Endothelial cell of umbilical vein (primary cell): ENCODE measurements around the gene TLR1. TPM values are rescaled to one million over a fixed set of nuclear protein-coding genes. Genes with fewer than 3 reads are reported as not detected.

Experiments used
- BruUV-seq: library from RNA; stranded (reverse); fragments of 400-500 nt; replicated peaks from 2 replicates; lab custom pipeline; 2021; lab: Mats Ljungman, UMichigan
- CTCF ChIA-PET: fragments of 300-600, 350-600 bp; sonication (Branson Sonifier 250); formaldehyde crosslinking; loops from one replicate; lab custom pipeline; 2021; ENCODE audit warnings: antibody characterized with exemption, inconsistent platforms; lab: Charles Lee
- POLR2A ChIA-PET: fragments of 300-600, 350-600 bp; sonication (Branson Sonifier 250); formaldehyde crosslinking; loops from one replicate; lab custom pipeline; 2021; ENCODE audit warnings: antibody characterized with exemption, inconsistent platforms; lab: Charles Lee
- DNase-seq: peaks from one replicate; pipeline ENCODE4 v3.0.0-alpha.2; 2011; ENCODE audit warnings: low read depth, low spot score
- FAIRE-seq: peaks from 2 replicates; lab custom pipeline; 2011; peaks lifted over from hg19 to GRCh38; lab: Jason Lieb, UNC
- H2AFZ ChIP-seq: 2 replicates; pipeline ENCODE4 v1.6.0; 2012; ENCODE audit warnings: low read depth, low read length, control low read depth, inconsistent platforms
- H3K27ac ChIP-seq: 2 replicates; pipeline ENCODE4 v1.5.1; 2011; ENCODE audit warnings: low read depth, mild to moderate bottlenecking, control low read depth, low read length, moderate library complexity; ENCODE audit not compliant: insufficient read depth
- H3K27me3 ChIP-seq, 2 experiments: 2 replicates each; pipeline versions ENCODE4 v1.6.0 to v1.6.1; 2011; ENCODE audit warnings: low read length in 2 of 2, mixed read lengths in 1 of 2; ENCODE audit not compliant: control insufficient read depth in 2 of 2, insufficient read depth in 2 of 2
- H3K36me3 ChIP-seq, 2 experiments: 2 replicates in 1 of 2; 3 replicates in 1 of 2; pipeline ENCODE4 v1.5.1; 2011; ENCODE audit warnings: low read length in 2 of 2, mild to moderate bottlenecking in 1 of 2, moderate library complexity in 1 of 2; ENCODE audit not compliant: control insufficient read depth in 2 of 2, insufficient read depth in 2 of 2; ENCODE audit errors: extremely low read depth in 1 of 2
- H3K4me1 ChIP-seq: 3 replicates; pipeline ENCODE4 v1.5.1; 2011; ENCODE audit warnings: mild to moderate bottlenecking, low read length; ENCODE audit not compliant: control insufficient read depth, insufficient read depth; ENCODE audit errors: extremely low read depth
- H3K4me2 ChIP-seq: 2 replicates; pipeline ENCODE4 v1.6.1; 2011; ENCODE audit warnings: low read length, control low read depth, mixed read lengths; ENCODE audit not compliant: insufficient read depth
- H3K4me3 ChIP-seq, 3 experiments: fragments of 200-600 bp in 1 of 3; sonication (generic), shearing (Covaris generic) in 1 of 3; replicated peaks in 1 of 3; 2 replicates each; pipeline ENCODE4 v1.5.1; 2011 to 2016; ENCODE audit warnings: control low read depth in 3 of 3, low read length in 3 of 3, mild to moderate bottlenecking in 2 of 3, inconsistent platforms in 1 of 3, low read depth in 1 of 3, moderate library complexity in 1 of 3; ENCODE audit not compliant: insufficient read depth in 1 of 3
- H3K79me2 ChIP-seq: 2 replicates; pipeline ENCODE4 v1.6.0; 2012; ENCODE audit warnings: low read length, inconsistent platforms; ENCODE audit not compliant: control insufficient read depth, insufficient read depth
- H3K9ac ChIP-seq: replicated peaks from 2 replicates; pipeline ENCODE3; 2011; ENCODE audit warnings: low read length, control low read depth; ENCODE audit not compliant: insufficient read depth; ENCODE audit errors: extremely low read depth
- H3K9me1 ChIP-seq: replicated peaks from 3 replicates; pipeline ENCODE4 v1.6.0; 2011; ENCODE audit warnings: mild to moderate bottlenecking, low read length; ENCODE audit not compliant: control insufficient read depth, insufficient read depth; ENCODE audit errors: extremely low read depth
- H3K9me3 ChIP-seq: replicated peaks from 2 replicates; pipeline ENCODE4 v1.5.1; 2012; ENCODE audit warnings: low read length, inconsistent platforms; ENCODE audit not compliant: control insufficient read depth, insufficient read depth
- H4K20me1 ChIP-seq: replicated peaks from 2 replicates; pipeline ENCODE3; 2011; ENCODE audit warnings: mild to moderate bottlenecking, low read length; ENCODE audit not compliant: control insufficient read depth, insufficient read depth; ENCODE audit errors: extremely low read depth
- EZH2 ChIP-seq: IDR thresholded peaks from 2 replicates; pipeline ENCODE4 v1.6.1; 2012; ENCODE audit warnings: borderline replicate concordance, low read depth, mild to moderate bottlenecking, moderate library complexity, low read length, inconsistent platforms; ENCODE audit not compliant: severe bottlenecking
- FOS ChIP-seq: IDR thresholded peaks from 2 replicates; pipeline ENCODE4 v1.6.1; 2011; ENCODE audit warnings: mild to moderate bottlenecking, low read length, moderate library complexity, borderline replicate concordance; ENCODE audit not compliant: insufficient read depth
- GATA2 ChIP-seq: IDR thresholded peaks from 2 replicates; pipeline ENCODE4 v1.7.0; 2011; ENCODE audit warnings: low read depth, mild to moderate bottlenecking, moderate library complexity, mixed read lengths, low read length; ENCODE audit not compliant: insufficient read length, insufficient read depth
- JUN ChIP-seq: IDR thresholded peaks from 2 replicates; pipeline ENCODE4 v1.6.1; 2011; ENCODE audit warnings: borderline replicate concordance, low read depth; ENCODE audit not compliant: insufficient read length, insufficient read depth
- MYC ChIP-seq: IDR thresholded peaks from one replicate; pipeline ENCODE4 v1.6.1; 2011; ENCODE audit warnings: mild to moderate bottlenecking, low read depth, low read length
- POLR2A ChIP-seq: IDR thresholded peaks from 2 replicates; pipeline ENCODE4 v1.6.1; 2012; ENCODE audit warnings: low read depth, mild to moderate bottlenecking, control low read depth, low read length
- POLR2AphosphoS5 ChIP-seq: IDR thresholded peaks from 2 replicates; pipeline ENCODE4 v1.6.1; 2012; ENCODE audit warnings: low read depth, mild to moderate bottlenecking, control low read depth, low read length, moderate library complexity; ENCODE audit not compliant: insufficient read depth
- dilution Hi-C: fragments of 300-500 bp; cut with MboI; formaldehyde crosslinking; loops from one replicate; pipeline ENCODE4 v1.15.0; 2019; ENCODE audit warnings: low sequenced_read_pairs; ENCODE audit not compliant: extremely low pct_ligation_motif_present
- intact Hi-C: fragments of 100-400 bp; cut with micrococcal nuclease; formaldehyde crosslinking; loops from one replicate; pipeline ENCODE4 v1.10.0; 2022
- polyA plus RNA-seq, 4 experiments: library from polyadenylated mRNA; depleted of rRNA in 3 of 4; stranded (reverse) in 3 of 4; unstranded in 1 of 4; fragments of >200 nt; gene quantifications; 2 replicates each; pipeline versions ENCODE4 v1.2.1 to v1.2.3, GENCODE V29; 2011 to 2012; ENCODE audit warnings: missing spikeins in 1 of 4
- total RNA-seq: library from RNA; stranded (reverse); gene quantifications from 2 replicates; pipeline ENCODE4 v1.2.3, GENCODE V29; 2021
- TF ChIP-seq, protein P1 (sequence below), 2 donors: IDR thresholded peaks; 1 replicate in 1 of 2; 2 replicates in 1 of 2; pipeline ENCODE4 v1.5.1; 2011; ENCODE audit warnings: low read length in 2 of 2, mild to moderate bottlenecking in 2 of 2, moderate library complexity in 2 of 2, control low read depth in 1 of 2, inconsistent platforms in 1 of 2, low read depth in 1 of 2; ENCODE audit not compliant: insufficient read depth in 1 of 2; ENCODE audit errors: extremely low read depth in 1 of 2
- TF ChIP-seq, protein P2 (sequence below): IDR thresholded peaks from 2 replicates; pipeline ENCODE4 v1.6.1; 2011; ENCODE audit not compliant: insufficient read depth, insufficient read length

The TLR1 gene
- total and polyA plus RNA-seq, 2 donors (not counting 3 experiments of a cell fraction or from before 2014, with no cell fraction given), result 0.81 to 2.7 TPM

DNA sequence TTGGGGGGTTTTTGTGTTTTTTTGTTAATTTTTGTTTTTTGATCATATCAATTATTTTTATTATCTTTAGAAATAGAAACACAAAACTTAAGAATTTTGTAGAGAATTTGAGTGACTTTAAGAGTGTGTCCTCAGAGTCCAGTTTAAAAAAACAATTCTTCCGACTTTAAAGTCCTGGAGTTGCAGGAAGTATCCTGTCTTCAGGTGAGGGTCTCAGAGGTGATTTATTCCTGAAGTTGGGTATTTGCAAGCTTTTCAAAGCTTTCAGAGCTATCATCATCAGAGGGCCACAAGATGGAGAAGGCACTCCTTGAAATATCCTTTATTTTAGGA, 44.8 kb downstream of the TLR1 start:
- Histone ChIP-seq H3K79me2 (no peaks in the 10 kb centered on the region), H4K20me1 (no peaks in the 10 kb centered on the region), H3K9me3 (no peaks in the 10 kb centered on the region), H3K9ac (no peak overlapping the region), H3K36me3 (no peaks in the 10 kb centered on the region), H3K27me3 (peaks cover 0 to 3% of the 10 kb centered on the region in 2 experiments), H3K4me1 (no peaks in the 10 kb centered on the region), H3K4me3 (no peak overlapping the region), H2AFZ (no peak overlapping the region), H3K27ac (no peak overlapping the region), H3K9me1 (no peaks in the 10 kb centered on the region), H3K4me2 (no peak overlapping the region)
- dilution Hi-C loops, result no loop called here
- ChIA-PET POLR2A (no interaction called here), CTCF (interaction anchor here (0.6 to 7.2 kb wide), 51 partner anchors 10 to 691 kb away, joined by 3 to 95 read pairs (median 5); partner anchors contain the start of genes TLR1 and TLR10)
- BruUV-seq, result no TSS peak
- TF ChIP-seq GATA2 (no peak), POLR2AphosphoS5 (no peak), EZH2 (no peak), POLR2A (no peak), JUN (no peak), FOS (no peak), MYC (no peak)
- TF ChIP-seq, protein P1, sequence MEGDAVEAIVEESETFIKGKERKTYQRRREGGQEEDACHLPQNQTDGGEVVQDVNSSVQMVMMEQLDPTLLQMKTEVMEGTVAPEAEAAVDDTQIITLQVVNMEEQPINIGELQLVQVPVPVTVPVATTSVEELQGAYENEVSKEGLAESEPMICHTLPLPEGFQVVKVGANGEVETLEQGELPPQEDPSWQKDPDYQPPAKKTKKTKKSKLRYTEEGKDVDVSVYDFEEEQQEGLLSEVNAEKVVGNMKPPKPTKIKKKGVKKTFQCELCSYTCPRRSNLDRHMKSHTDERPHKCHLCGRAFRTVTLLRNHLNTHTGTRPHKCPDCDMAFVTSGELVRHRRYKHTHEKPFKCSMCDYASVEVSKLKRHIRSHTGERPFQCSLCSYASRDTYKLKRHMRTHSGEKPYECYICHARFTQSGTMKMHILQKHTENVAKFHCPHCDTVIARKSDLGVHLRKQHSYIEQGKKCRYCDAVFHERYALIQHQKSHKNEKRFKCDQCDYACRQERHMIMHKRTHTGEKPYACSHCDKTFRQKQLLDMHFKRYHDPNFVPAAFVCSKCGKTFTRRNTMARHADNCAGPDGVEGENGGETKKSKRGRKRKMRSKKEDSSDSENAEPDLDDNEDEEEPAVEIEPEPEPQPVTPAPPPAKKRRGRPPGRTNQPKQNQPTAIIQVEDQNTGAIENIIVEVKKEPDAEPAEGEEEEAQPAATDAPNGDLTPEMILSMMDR (IDR thresholded peaks at IDR 0.05; ENCODE audit: extremely low read depth in 1 of 2, insufficient read depth in 1 of 2, low read depth in 1 of 2, low read length in 2 of 2), result no peak
- TF ChIP-seq, protein P2, sequence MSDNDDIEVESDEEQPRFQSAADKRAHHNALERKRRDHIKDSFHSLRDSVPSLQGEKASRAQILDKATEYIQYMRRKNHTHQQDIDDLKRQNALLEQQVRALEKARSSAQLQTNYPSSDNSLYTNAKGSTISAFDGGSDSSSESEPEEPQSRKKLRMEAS, result no peak
- DNase-seq, result no peak
- intact Hi-C loops, result loop anchor here (1.0 to 10.0 kb wide), 6 partner anchors 46 to 580 kb away; partner anchors contain the start of gene TLR6
- FAIRE-seq, result no peak
